Upper lobe of left lung (tissue), 4 donors: ENCODE results near the gene PDXK.

Experiments
- CTCF ChIP-seq, 6 experiments: fragments of 450-650 bp in 4 of 6; fragments of 200-600 bp in 2 of 6; sonication (generic) in 2 of 6; IDR thresholded peaks; one replicate each; pipeline ENCODE4 v1.5.1; 2016 to 2019; ENCODE audit warnings: antibody characterized with exemption in 6 of 6
- EP300 ChIP-seq, 4 donors: sonication (generic); formaldehyde crosslinking; IDR thresholded peaks; one replicate each; pipeline ENCODE4 v1.5.1; 2017; ENCODE audit warnings: antibody characterized with exemption in 4 of 4, control low read depth in 2 of 4
- POLR2A ChIP-seq, 4 donors: fragments of 450-650 bp; IDR thresholded peaks; one replicate each; pipeline ENCODE4 v1.5.1; 2016 to 2017; ENCODE audit warnings: antibody characterized with exemption in 4 of 4, mild to moderate bottlenecking in 2 of 4
- POLR2AphosphoS5 ChIP-seq, 2 donors: sonication (generic); formaldehyde crosslinking; IDR thresholded peaks; one replicate each; pipeline ENCODE4 v1.5.1; 2017; ENCODE audit warnings: antibody characterized with exemption in 2 of 2

- no peak for TF ChIP-seq CTCF (IDR thresholded peaks at IDR 0.05)
- no peak for TF ChIP-seq POLR2A (IDR thresholded peaks at IDR 0.05)
- no peak for TF ChIP-seq POLR2AphosphoS5 (IDR thresholded peaks at IDR 0.05)
- TF ChIP-seq EP300 (IDR thresholded peaks at IDR 0.05) = no peak
Observed at GRCh38 chr21:43723648-43724047, 4.7 kb downstream of the PDXK start.
